GM12872 (cell line): ENCODE measurements around the gene RCOR1.

Source experiments
- TF ChIP-seq, protein P1 (sequence below): IDR thresholded peaks from 3 replicates; pipeline ENCODE4 v1.5.1; 2011; ENCODE audit warnings: low read depth, mild to moderate bottlenecking, low read length, moderate library complexity; ENCODE audit not compliant: insufficient read depth

RCOR1 gene

DNA sequence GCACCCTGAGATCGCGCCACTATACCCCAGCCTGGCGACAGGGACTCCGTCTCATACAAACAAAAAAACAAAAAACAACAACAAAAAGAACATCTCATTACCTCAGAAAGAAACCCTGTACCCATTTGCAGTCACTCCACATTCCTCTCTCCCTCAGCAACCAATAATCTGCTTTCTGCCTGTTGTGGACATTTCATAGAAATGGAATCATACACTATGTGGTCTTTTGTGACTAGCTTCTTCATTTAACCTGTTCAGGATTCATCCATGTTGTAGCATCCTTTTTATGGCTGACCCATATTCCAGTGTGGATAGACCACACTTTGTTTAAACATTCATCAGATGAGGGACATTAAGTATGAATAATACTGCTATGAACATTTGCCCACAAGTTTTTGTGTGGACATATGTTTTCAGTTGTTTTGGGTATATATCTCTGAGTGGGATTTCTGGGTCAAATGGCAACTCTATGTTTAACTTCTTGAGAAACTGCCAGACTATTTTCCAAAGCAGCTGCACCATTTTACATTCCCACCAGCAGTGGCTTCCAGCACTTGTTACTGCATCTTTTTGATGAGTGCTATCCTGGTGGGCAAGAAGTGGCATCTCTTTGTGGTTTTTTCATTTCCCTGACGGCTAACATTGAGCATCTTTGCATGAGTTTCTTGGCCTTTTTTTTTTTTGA, 5.9 kb upstream of the RCOR1 start:
- TF ChIP-seq, protein P1, sequence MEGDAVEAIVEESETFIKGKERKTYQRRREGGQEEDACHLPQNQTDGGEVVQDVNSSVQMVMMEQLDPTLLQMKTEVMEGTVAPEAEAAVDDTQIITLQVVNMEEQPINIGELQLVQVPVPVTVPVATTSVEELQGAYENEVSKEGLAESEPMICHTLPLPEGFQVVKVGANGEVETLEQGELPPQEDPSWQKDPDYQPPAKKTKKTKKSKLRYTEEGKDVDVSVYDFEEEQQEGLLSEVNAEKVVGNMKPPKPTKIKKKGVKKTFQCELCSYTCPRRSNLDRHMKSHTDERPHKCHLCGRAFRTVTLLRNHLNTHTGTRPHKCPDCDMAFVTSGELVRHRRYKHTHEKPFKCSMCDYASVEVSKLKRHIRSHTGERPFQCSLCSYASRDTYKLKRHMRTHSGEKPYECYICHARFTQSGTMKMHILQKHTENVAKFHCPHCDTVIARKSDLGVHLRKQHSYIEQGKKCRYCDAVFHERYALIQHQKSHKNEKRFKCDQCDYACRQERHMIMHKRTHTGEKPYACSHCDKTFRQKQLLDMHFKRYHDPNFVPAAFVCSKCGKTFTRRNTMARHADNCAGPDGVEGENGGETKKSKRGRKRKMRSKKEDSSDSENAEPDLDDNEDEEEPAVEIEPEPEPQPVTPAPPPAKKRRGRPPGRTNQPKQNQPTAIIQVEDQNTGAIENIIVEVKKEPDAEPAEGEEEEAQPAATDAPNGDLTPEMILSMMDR, result no peak

DNA sequence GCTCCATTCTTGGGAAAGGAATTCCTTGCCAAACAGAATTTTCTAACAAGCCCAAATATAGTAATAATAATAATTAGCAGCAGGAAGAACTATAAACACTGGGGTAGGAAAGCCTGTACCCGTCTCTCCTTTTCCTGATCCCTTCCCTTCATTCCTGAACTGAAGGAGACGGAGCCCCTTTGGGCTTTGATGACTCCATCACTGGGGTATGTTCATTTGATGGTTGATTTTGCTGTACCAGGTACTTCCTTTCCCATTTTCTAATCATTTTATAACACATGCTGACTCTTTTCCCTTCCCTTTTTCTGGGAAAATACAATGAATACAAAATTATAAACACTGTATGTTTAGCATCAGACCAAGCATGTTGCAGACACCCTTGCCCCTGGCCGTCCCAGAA, 3.6 kb upstream of the RCOR1 start:
- TF ChIP-seq, protein P1, result no peak

DNA sequence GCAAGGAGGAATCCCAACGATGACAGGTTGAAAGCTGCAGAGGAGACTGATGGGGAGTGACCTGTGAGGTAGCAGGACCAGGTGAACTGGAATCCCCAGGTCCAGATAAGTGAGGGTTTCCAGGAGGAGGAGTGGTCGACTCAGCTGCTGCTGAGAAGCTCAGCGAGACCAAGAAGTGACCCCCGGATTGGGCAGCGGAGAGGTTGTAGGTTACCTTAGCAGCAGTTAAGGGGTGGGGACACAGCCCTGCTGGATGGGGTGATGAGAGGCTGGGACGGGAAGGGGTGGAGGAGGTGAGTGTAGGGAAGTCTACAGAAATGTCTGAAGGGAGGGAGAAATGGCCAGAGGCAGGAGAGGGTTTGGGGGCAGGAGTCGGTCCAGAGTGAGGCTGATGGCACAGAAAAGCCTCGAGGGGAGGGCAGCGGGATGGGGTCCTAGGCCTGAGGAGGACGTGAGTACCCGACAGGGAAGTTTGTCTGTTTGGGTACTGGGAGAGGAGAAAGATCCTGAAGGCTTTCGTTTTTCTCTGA, 2.6 kb upstream of the RCOR1 start:
- TF ChIP-seq, protein P1, result no peak

- TF ChIP-seq, protein P1, result peak; percentile 60
These were observed 1.8 kb upstream of the RCOR1 start for GRCh38 chr14:102590667-102591099.

DNA sequence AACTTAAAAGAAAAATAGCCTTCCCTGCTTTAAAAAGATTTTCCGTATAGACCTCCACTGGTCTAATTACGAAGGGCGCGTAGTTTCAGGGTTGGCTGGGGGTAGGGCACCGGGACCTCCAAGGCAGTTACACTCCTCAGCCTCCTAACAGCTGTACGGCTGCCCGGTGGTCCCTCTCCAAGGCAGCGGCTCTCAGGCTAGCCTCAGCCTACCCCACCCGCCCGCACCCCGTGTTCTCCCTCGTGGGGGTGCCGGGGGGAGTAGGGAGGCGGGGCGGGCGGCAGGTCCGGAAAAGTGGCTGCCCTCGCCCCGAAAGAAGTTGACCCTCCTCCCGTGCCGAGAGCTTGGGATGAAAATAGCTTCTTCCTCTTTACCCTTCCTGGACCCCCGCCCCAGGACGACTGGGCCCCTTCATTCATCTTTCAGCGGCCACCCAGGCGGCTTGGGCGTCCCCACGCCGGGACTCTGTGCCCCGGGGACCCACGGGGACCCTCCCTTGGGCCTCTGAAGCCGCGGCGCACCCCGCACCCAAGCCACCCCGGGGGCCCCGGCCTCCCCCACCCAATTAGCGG, 991 bp upstream of the RCOR1 start:
- TF ChIP-seq, protein P1, result no peak

GRCh38 chr14:102592763-102593060, 263 bp downstream of the RCOR1 start:
- TF ChIP-seq, protein P1, result no peak

- TF ChIP-seq, protein P1, result peak; percentile 44; the same call in 2 of the 3 replicates
These were observed 794 bp downstream of the RCOR1 start for GRCh38 chr14:102593061-102593824.
